ENCODE measurements around the gene ADRA2A.

Gene ADRA2A

DNA sequence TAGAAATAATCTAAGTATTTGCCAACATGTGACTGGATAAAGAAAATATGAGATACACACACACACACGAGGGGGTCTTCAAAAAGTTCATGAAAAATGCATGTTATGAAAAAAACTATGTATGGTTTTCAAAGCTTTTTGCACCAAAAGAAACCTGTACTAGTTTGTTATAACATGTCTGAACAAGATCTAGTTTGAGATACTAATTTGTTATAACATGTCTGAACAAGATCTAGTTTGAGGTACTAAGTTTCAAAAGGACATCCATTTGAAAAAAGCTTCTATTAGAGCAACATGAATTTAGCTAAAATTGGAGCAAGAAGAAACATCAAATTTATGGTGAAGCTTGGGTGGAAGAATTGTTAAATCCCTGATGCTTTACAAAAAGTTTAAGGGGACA is 19.8 kb upstream of the ADRA2A start:
- no peak overlapping the region for H3K4me3 ChIP-seq (ENCODE audit: control insufficient read depth in 1 of 7, extremely low read depth in 1 of 7, insufficient read depth in 4 of 7, low read depth in 2 of 7, low read length in 6 of 7)
- H3K36me3 ChIP-seq (ENCODE audit: control insufficient read depth in 4 of 4, insufficient read depth in 4 of 4, low read length in 3 of 4): no peaks in the 10 kb centered on the region
- peaks cover 0 to 2% (median 0%) of the 10 kb centered on the region in 5 experiments for H3K27me3 ChIP-seq (replicated peaks in 2 of 5; ENCODE audit: control insufficient read depth in 4 of 5, insufficient read depth in 5 of 5, low read length in 4 of 5)
- WGBS (ENCODE audit: insufficient coverage): no CpG with 5 or more reads among the region's 1 CpG
- DNase-seq: no peak
- CTCF ChIA-PET: no interaction called here
- H3K27ac ChIP-seq (ENCODE audit: insufficient read depth in 1 of 2, low read depth in 1 of 2, low read length in 2 of 2, poor library complexity in 1 of 2, severe bottlenecking in 2 of 2): no peak overlapping the region
- H3K9me3 ChIP-seq (ENCODE audit: control extremely low read depth in 1 of 5, control insufficient read depth in 4 of 5, insufficient read depth in 2 of 5, low read depth in 1 of 5, low read length in 4 of 5): peaks cover 2 to 19% (median 3%) of the 10 kb centered on the region in 5 experiments
- H3K4me1 ChIP-seq (ENCODE audit: control extremely low read depth in 1 of 4, control insufficient read depth in 4 of 4, insufficient read depth in 4 of 4, low read length in 3 of 4): no peaks in the 10 kb centered on the region
- POLR2A ChIA-PET: no interaction called here

DNA sequence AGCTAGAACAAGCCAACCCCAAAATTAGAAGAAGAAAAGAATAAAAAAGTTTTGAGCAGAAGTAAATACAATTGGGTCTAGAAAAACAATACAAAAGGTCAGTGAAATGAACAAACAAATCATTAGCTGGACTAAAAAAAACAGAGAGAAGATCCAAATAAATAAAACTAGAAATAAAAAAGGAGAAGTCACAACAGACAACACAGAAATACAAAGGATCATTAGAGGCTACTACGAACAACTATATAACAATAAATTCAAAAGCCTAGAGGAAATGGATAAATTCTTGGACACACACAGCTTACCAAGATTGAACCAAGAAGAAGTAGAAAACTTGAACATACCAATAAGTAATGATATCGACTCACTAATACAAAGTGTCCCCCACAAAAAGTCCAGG is 13.4 kb upstream of the ADRA2A start:
- Histone ChIP-seq H3K36me3 (ENCODE audit: control insufficient read depth in 4 of 4, insufficient read depth in 4 of 4, low read length in 3 of 4) (no peaks in the 10 kb centered on the region), H3K27ac (ENCODE audit: insufficient read depth in 1 of 2, low read depth in 1 of 2, low read length in 2 of 2, poor library complexity in 1 of 2, severe bottlenecking in 2 of 2) (no peak overlapping the region), H3K4me1 (ENCODE audit: control extremely low read depth in 1 of 4, control insufficient read depth in 4 of 4, insufficient read depth in 4 of 4, low read length in 3 of 4) (no peaks in the 10 kb centered on the region), H3K9me3 (ENCODE audit: control extremely low read depth in 1 of 5, control insufficient read depth in 4 of 5, insufficient read depth in 2 of 5, low read depth in 1 of 5, low read length in 4 of 5) (peaks cover 0 to 5% (median 0%) of the 10 kb centered on the region in 5 experiments), H3K27me3 (replicated peaks in 2 of 5; ENCODE audit: control insufficient read depth in 4 of 5, insufficient read depth in 5 of 5, low read length in 4 of 5) (peaks cover 0 to 8% (median 0%) of the 10 kb centered on the region in 5 experiments), H3K4me3 (ENCODE audit: control insufficient read depth in 1 of 7, extremely low read depth in 1 of 7, insufficient read depth in 4 of 7, low read depth in 2 of 7, low read length in 6 of 7) (no peak overlapping the region)
- CTCF ChIA-PET: interaction anchor here (2.6 kb wide), 1 partner anchor 12 kb away, joined by 18 read pairs; the partner anchor contains the start of gene ADRA2A
- no peak for DNase-seq
- POLR2A ChIA-PET: no interaction called here
- 86% methylated on average over 1 of the region's 2 CpGs for WGBS (ENCODE audit: insufficient coverage)

DNA sequence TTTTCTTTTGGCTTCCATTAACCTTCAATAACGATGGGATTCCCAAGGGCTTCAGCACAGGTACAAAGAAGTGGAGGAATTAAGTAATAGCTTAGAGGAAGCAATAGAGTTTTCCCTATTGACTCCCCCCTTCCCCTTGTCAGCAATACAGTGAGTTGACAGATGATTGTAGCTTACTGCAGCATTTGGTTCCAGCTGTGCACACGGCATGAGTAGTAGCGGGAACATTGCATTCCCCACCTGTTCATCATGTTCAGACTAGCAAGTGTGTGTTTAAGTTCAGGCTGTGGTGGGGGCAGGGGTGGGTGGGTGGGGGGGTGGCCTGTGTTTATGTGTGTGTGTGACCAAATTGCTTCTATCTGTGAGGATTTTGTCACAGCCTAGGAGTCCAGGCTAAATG is 4.6 kb upstream of the ADRA2A start:
- ChIA-PET POLR2A (interaction anchor here (1.1 kb wide), 1 partner anchor 135 kb away, joined by 4 read pairs; no protein-coding TSS in a partner anchor), CTCF (interaction anchor here (1.7 to 9.4 kb wide), 2 partner anchors 135 to 527 kb away, joined by 3 to 237 read pairs; no protein-coding TSS in a partner anchor)
- Histone ChIP-seq H3K4me1 (ENCODE audit: control extremely low read depth in 1 of 4, control insufficient read depth in 4 of 4, insufficient read depth in 4 of 4, low read length in 3 of 4) (peaks cover 0 to 16% (median 14%) of the 10 kb centered on the region in 4 experiments), H3K4me3 (ENCODE audit: control insufficient read depth in 1 of 7, extremely low read depth in 1 of 7, insufficient read depth in 4 of 7, low read depth in 2 of 7, low read length in 6 of 7) (no peak overlapping the region), H3K27me3 (replicated peaks in 2 of 5; ENCODE audit: control insufficient read depth in 4 of 5, insufficient read depth in 5 of 5, low read length in 4 of 5) (peaks cover 6 to 25% (median 24%) of the 10 kb centered on the region in 5 experiments), H3K27ac (ENCODE audit: insufficient read depth in 1 of 2, low read depth in 1 of 2, low read length in 2 of 2, poor library complexity in 1 of 2, severe bottlenecking in 2 of 2) (no peak overlapping the region), H3K36me3 (ENCODE audit: control insufficient read depth in 4 of 4, insufficient read depth in 4 of 4, low read length in 3 of 4) (no peaks in the 10 kb centered on the region), H3K9me3 (ENCODE audit: control extremely low read depth in 1 of 5, control insufficient read depth in 4 of 5, insufficient read depth in 2 of 5, low read depth in 1 of 5, low read length in 4 of 5) (peaks cover 0 to 2% (median 0%) of the 10 kb centered on the region in 5 experiments)
- DNase-seq: no peak
- 33% methylated on average over 1 of the region's 3 CpGs for whole genome bisulfite sequencing (ENCODE audit: insufficient coverage)

- WGBS (ENCODE audit: insufficient coverage): 16% methylated on average over 8 of the region's 18 CpGs
- ChIA-PET CTCF (interaction anchor here (0.7 to 9.4 kb wide), 28 partner anchors 9 to 1301 kb away, joined by 3 to 237 read pairs (median 6); no protein-coding TSS in a partner anchor), POLR2A (no interaction called here)
- H3K4me1 ChIP-seq (ENCODE audit: control extremely low read depth in 1 of 4, control insufficient read depth in 4 of 4, insufficient read depth in 4 of 4, low read length in 3 of 4): peaks cover 0 to 30% (median 24%) of the 10 kb centered on the region in 4 experiments
- H3K27me3 ChIP-seq (replicated peaks in 2 of 5; ENCODE audit: control insufficient read depth in 4 of 5, insufficient read depth in 5 of 5, low read length in 4 of 5): peaks cover 6 to 43% (median 36%) of the 10 kb centered on the region in 5 experiments
- peak overlapping the region in 4 of 7 experiments; percentile 53 to 82 (median 76) for H3K4me3 ChIP-seq (ENCODE audit: control insufficient read depth in 1 of 7, extremely low read depth in 1 of 7, insufficient read depth in 4 of 7, low read depth in 2 of 7, low read length in 6 of 7)
- DNase-seq: no peak
- H3K27ac ChIP-seq (ENCODE audit: insufficient read depth in 1 of 2, low read depth in 1 of 2, low read length in 2 of 2, poor library complexity in 1 of 2, severe bottlenecking in 2 of 2): no peak overlapping the region
- H3K9me3 ChIP-seq (ENCODE audit: control extremely low read depth in 1 of 5, control insufficient read depth in 4 of 5, insufficient read depth in 2 of 5, low read depth in 1 of 5, low read length in 4 of 5): peaks cover 0 to 13% (median 6%) of the 10 kb centered on the region in 5 experiments
- H3K36me3 ChIP-seq (ENCODE audit: control insufficient read depth in 4 of 4, insufficient read depth in 4 of 4, low read length in 3 of 4): no peaks in the 10 kb centered on the region
These were observed 1.1 kb upstream of the ADRA2A start for GRCh38 chr10:111075577-111076185.

DNA sequence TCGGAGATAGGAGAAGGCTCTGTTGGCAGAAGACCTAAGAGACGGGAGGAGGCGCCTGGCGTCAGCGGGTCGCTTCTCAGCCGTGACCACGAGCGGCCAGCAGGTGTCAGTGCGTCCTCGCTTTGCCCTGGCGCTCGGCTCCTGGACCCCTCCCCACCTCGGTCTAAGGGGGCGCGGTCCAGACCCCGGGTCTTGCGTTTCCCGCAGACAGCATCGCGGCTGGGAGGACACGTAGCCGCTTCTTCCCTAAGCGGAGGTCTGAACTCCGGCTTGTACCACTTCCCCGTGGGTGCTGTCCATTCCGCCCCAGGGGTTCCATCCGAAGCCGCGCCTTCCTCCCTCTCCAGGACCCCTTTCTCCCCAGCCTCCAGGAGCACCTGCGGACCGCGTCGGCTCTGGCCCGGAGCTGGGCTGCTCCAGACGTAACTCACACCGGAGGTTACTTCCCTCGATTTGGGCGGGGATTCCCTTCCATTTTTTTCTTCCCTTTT is 593 bp upstream of the ADRA2A start:
- H3K27me3 ChIP-seq (replicated peaks in 2 of 5; ENCODE audit: control insufficient read depth in 4 of 5, insufficient read depth in 5 of 5, low read length in 4 of 5): peaks cover 6 to 43% (median 36%) of the 10 kb centered on the region in 5 experiments
- ChIA-PET CTCF (interaction anchor here (0.7 to 9.4 kb wide), 36 partner anchors 9 to 1302 kb away, joined by 3 to 237 read pairs (median 5); no protein-coding TSS in a partner anchor), POLR2A (interaction anchor here (0.7 to 1.3 kb wide), 2 partner anchors 38 to 52 kb away, joined by 4 read pairs; no protein-coding TSS in a partner anchor)
- H3K4me1 ChIP-seq (ENCODE audit: control extremely low read depth in 1 of 4, control insufficient read depth in 4 of 4, insufficient read depth in 4 of 4, low read length in 3 of 4): peaks cover 0 to 30% (median 24%) of the 10 kb centered on the region in 4 experiments
- peak overlapping the region; percentile 23 to 82 (median 63) for H3K4me3 ChIP-seq (ENCODE audit: control insufficient read depth in 1 of 7, extremely low read depth in 1 of 7, insufficient read depth in 4 of 7, low read depth in 2 of 7, low read length in 6 of 7)
- peak; percentile 64 to 85 (median 83) for DNase-seq
- H3K36me3 ChIP-seq (ENCODE audit: control insufficient read depth in 4 of 4, insufficient read depth in 4 of 4, low read length in 3 of 4): no peaks in the 10 kb centered on the region
- no peak overlapping the region for H3K27ac ChIP-seq (ENCODE audit: insufficient read depth in 1 of 2, low read depth in 1 of 2, low read length in 2 of 2, poor library complexity in 1 of 2, severe bottlenecking in 2 of 2)
- peaks cover 0 to 13% (median 6%) of the 10 kb centered on the region in 5 experiments for H3K9me3 ChIP-seq (ENCODE audit: control extremely low read depth in 1 of 5, control insufficient read depth in 4 of 5, insufficient read depth in 2 of 5, low read depth in 1 of 5, low read length in 4 of 5)
- 0% methylated on average over 39 of the region's 39 CpGs for WGBS (ENCODE audit: insufficient coverage)

GRCh38 chr10:111077479-111077784 is 603 bp downstream of the ADRA2A start:
- 4% methylated on average over 5 of the region's 15 CpGs for WGBS (ENCODE audit: insufficient coverage)
- ChIA-PET POLR2A (interaction anchor here (0.9 to 1.3 kb wide), 3 partner anchors 50 to 127 kb away, joined by 3 to 4 read pairs (median 4); no protein-coding TSS in a partner anchor), CTCF (interaction anchor here (1.0 to 9.4 kb wide), 18 partner anchors 11 to 329 kb away, joined by 3 to 237 read pairs (median 6); no protein-coding TSS in a partner anchor)
- Histone ChIP-seq H3K9me3 (ENCODE audit: control extremely low read depth in 1 of 5, control insufficient read depth in 4 of 5, insufficient read depth in 2 of 5, low read depth in 1 of 5, low read length in 4 of 5) (peaks cover 0 to 13% (median 6%) of the 10 kb centered on the region in 5 experiments), H3K27ac (ENCODE audit: insufficient read depth in 1 of 2, low read depth in 1 of 2, low read length in 2 of 2, poor library complexity in 1 of 2, severe bottlenecking in 2 of 2) (no peak overlapping the region), H3K4me1 (ENCODE audit: control extremely low read depth in 1 of 4, control insufficient read depth in 4 of 4, insufficient read depth in 4 of 4, low read length in 3 of 4) (peaks cover 0 to 30% (median 24%) of the 10 kb centered on the region in 4 experiments), H3K36me3 (ENCODE audit: control insufficient read depth in 4 of 4, insufficient read depth in 4 of 4, low read length in 3 of 4) (no peaks in the 10 kb centered on the region), H3K27me3 (replicated peaks in 2 of 5; ENCODE audit: control insufficient read depth in 4 of 5, insufficient read depth in 5 of 5, low read length in 4 of 5) (peaks cover 6 to 43% (median 32%) of the 10 kb centered on the region in 5 experiments), H3K4me3 (ENCODE audit: control insufficient read depth in 1 of 7, extremely low read depth in 1 of 7, insufficient read depth in 4 of 7, low read depth in 2 of 7, low read length in 6 of 7) (peak overlapping the region; percentile 27 to 82 (median 63))
- DNase-seq: no peak

All from common myeloid progenitor, CD34-positive (primary cell).